ENCODE data around the gene IYD. TPM values are rescaled to one million over a fixed set of nuclear protein-coding genes. Genes with fewer than 3 reads are reported as not detected.

IYD gene, protein sequence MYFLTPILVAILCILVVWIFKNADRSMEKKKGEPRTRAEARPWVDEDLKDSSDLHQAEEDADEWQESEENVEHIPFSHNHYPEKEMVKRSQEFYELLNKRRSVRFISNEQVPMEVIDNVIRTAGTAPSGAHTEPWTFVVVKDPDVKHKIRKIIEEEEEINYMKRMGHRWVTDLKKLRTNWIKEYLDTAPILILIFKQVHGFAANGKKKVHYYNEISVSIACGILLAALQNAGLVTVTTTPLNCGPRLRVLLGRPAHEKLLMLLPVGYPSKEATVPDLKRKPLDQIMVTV
- under 1 TPM in 1 of 9 donors, not detected in 8; 0.12 TPM for total RNA-seq
- polyA plus RNA-seq: not detected
- long read RNA-seq, donor 1: 0 reads
- long read RNA-seq, donor 2: 0 reads
- long read RNA-seq, donor 3: 0 reads

- no peak within 1 kb of the TSS for H3K27ac ChIP-seq
- DNase-seq (no peak), ATAC-seq (no peak)
- H3K9me3 ChIP-seq: no peaks in the 10 kb centered on the region
- no peak within 1 kb of the TSS for H3K4me3 ChIP-seq
- 80 to 84% (median 80%) methylated on average over 8 of the region's 8 CpGs for WGBS, 4 donors
- no peaks in the 10 kb centered on the region for H3K27me3 ChIP-seq
- H3K36me3 ChIP-seq: no peaks in the 10 kb centered on the region
- peaks cover 0 to 10% (median 0%) of the 10 kb centered on the region in 12 donors for H3K4me1 ChIP-seq
- TF ChIP-seq, protein P1, sequence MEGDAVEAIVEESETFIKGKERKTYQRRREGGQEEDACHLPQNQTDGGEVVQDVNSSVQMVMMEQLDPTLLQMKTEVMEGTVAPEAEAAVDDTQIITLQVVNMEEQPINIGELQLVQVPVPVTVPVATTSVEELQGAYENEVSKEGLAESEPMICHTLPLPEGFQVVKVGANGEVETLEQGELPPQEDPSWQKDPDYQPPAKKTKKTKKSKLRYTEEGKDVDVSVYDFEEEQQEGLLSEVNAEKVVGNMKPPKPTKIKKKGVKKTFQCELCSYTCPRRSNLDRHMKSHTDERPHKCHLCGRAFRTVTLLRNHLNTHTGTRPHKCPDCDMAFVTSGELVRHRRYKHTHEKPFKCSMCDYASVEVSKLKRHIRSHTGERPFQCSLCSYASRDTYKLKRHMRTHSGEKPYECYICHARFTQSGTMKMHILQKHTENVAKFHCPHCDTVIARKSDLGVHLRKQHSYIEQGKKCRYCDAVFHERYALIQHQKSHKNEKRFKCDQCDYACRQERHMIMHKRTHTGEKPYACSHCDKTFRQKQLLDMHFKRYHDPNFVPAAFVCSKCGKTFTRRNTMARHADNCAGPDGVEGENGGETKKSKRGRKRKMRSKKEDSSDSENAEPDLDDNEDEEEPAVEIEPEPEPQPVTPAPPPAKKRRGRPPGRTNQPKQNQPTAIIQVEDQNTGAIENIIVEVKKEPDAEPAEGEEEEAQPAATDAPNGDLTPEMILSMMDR (IDR thresholded peaks at IDR 0.05): no peak
- TF ChIP-seq POLR2A (IDR thresholded peaks at IDR 0.05): no peak
- intact Hi-C loops (cut with DNase I): no loop called here
Measured at GRCh38 chr6:150368762-150369161, at the start of gene IYD. Gene IYD, plus strand, starts transcription at chr6:150369012. Its CDS starts 20 bp downstream, at chr6:150369032.

GRCh38 chr6:150319924-150320323, 48.9 kb upstream of the IYD start:
- no peak for ATAC-seq
- WGBS, 4 donors: 95 to 99% (median 96%) methylated on average over 4 of the region's 4 CpGs
- H3K9me3 ChIP-seq: no peaks in the 10 kb centered on the region
- peak overlapping the region in 4 of 12 donors; percentile 4 to 51 (median 30) for H3K27ac ChIP-seq
- H3K36me3 ChIP-seq: no peaks in the 10 kb centered on the region
- no peak for DNase-seq
- no peak overlapping the region for H3K4me3 ChIP-seq
- no peak for TF ChIP-seq POLR2A (IDR thresholded peaks at IDR 0.05)
- TF ChIP-seq, protein P1 (IDR thresholded peaks at IDR 0.05): no peak
- intact Hi-C loops (cut with DNase I): loop anchor here in 4 of 10 donors (1.0 to 5.0 kb wide), 2 partner anchors 144 to 178 kb away; partner anchors contain the start of gene PPP1R14C (in 3 of the 4)
- H3K27me3 ChIP-seq: no peaks in the 10 kb centered on the region
- peaks cover 3 to 55% (median 14%) of the 10 kb centered on the region in 12 donors for H3K4me1 ChIP-seq

GRCh38 chr6:150320442-150320841, 48.4 kb upstream of the IYD start:
- Histone ChIP-seq H3K4me3 (no peak overlapping the region), H3K27me3 (no peaks in the 10 kb centered on the region), H3K36me3 (no peaks in the 10 kb centered on the region), H3K4me1 (peaks cover 3 to 59% (median 16%) of the 10 kb centered on the region in 12 donors), H3K9me3 (no peaks in the 10 kb centered on the region), H3K27ac (peak overlapping the region in 4 of 12 donors; percentile 4 to 51 (median 30))
- ATAC-seq (peak; percentile 95 to 98 (median 97)), DNase-seq (peak in 4 of 5 donors; percentile 71 to 85 (median 76))
- no peak for TF ChIP-seq POLR2A (IDR thresholded peaks at IDR 0.05)
- TF ChIP-seq, protein P1 (IDR thresholded peaks at IDR 0.05): no peak
- WGBS, 4 donors: 12 to 20% (median 13%) methylated on average over 9 of the region's 9 CpGs
- intact Hi-C loops (cut with DNase I): loop anchor here in 3 of 10 donors (1.0 to 5.0 kb wide), 2 partner anchors 144 to 178 kb away; partner anchors contain the start of gene PPP1R14C (in 2 of the 3)

- ATAC-seq: peak; percentile 13 to 65 (median 20)
- H3K27ac ChIP-seq: peak overlapping the region in 6 of 12 donors; percentile 9 to 62 (median 34)
- intact Hi-C loops (cut with DNase I): loop anchor here in 2 of 10 donors (5.0 kb wide), 1 partner anchor 180 kb away; the partner anchor contains the start of gene PPP1R14C (in 2 of the 2)
- 53 to 77% (median 68%) methylated on average over 6 of the region's 6 CpGs for WGBS, 4 donors
- DNase-seq: peak in 3 of 5 donors; percentile 28 to 48 (median 41)
- no peak overlapping the region for H3K4me3 ChIP-seq
- no peaks in the 10 kb centered on the region for H3K27me3 ChIP-seq
- TF ChIP-seq, protein P1 (IDR thresholded peaks at IDR 0.05): no peak
- peak in 1 of 2 donors; percentile 12 for TF ChIP-seq POLR2A (IDR thresholded peaks at IDR 0.05)
- no peaks in the 10 kb centered on the region for H3K9me3 ChIP-seq
- no peaks in the 10 kb centered on the region for H3K36me3 ChIP-seq
- peaks cover 3 to 57% (median 16%) of the 10 kb centered on the region in 12 donors for H3K4me1 ChIP-seq
Measured at GRCh38 chr6:150322466-150322871, 46.3 kb upstream of the IYD start.
